DMS79 treated with DMSO at 0.1 percent for 48 hours (cell line): ENCODE data around the gene NDUFB6.
"Not testable (repeated sequence)": the region's sequence is repeated elsewhere in the genome, so short reads cannot be mapped to it uniquely, and the experiment has no call there.

Experiments used
- DNase-seq: peaks from one replicate; lab custom pipeline; 2025; lab: John Stamatoyannopoulos, UW

The NDUFB6 gene

GRCh38 chr9:32524558-32524891 lies 48.4 kb downstream of the NDUFB6 start:
- not testable (repeated sequence) for DNase-seq

- no peak for DNase-seq
Measured at GRCh38 chr9:32523910-32524309, 49.0 kb downstream of the NDUFB6 start.

- no peak for DNase-seq
Measured at GRCh38 chr9:32518276-32518675, 54.7 kb downstream of the NDUFB6 start.

- no peak for DNase-seq
Measured at GRCh38 chr9:32516241-32516640, 56.7 kb downstream of the NDUFB6 start.

- no peak for DNase-seq
Measured at GRCh38 chr9:32508728-32509127, 64.2 kb downstream of the NDUFB6 start.

- DNase-seq, result no peak
Measured at GRCh38 chr9:32503008-32503407, 70.0 kb downstream of the NDUFB6 start.
